Prostate gland (tissue), 2 donors: Measurements from ENCODE around the gene IMPACT.

ENCODE experiments used
- POLR2A ChIP-seq: fragments of 450-650 bp; IDR thresholded peaks from one replicate; pipeline ENCODE4 v1.6.1; 2016; ENCODE audit warnings: antibody characterized with exemption, mild to moderate bottlenecking
- POLR2AphosphoS5 ChIP-seq: sonication (generic); formaldehyde crosslinking; IDR thresholded peaks from one replicate; pipeline ENCODE4 v1.6.1; 2017; ENCODE audit warnings: antibody characterized with exemption
- TF ChIP-seq, protein P1 (sequence below), 4 experiments: fragments of 200-600 bp in 2 of 4; fragments of 450-650 bp in 2 of 4; sonication (generic) in 2 of 4; IDR thresholded peaks; 1 replicate in 3 of 4; 2 replicates in 1 of 4; pipeline ENCODE4 v1.5.1; 2016 to 2019; ENCODE audit warnings: antibody characterized with exemption in 4 of 4, mild to moderate bottlenecking in 2 of 4, moderate library complexity in 2 of 4

DNA sequence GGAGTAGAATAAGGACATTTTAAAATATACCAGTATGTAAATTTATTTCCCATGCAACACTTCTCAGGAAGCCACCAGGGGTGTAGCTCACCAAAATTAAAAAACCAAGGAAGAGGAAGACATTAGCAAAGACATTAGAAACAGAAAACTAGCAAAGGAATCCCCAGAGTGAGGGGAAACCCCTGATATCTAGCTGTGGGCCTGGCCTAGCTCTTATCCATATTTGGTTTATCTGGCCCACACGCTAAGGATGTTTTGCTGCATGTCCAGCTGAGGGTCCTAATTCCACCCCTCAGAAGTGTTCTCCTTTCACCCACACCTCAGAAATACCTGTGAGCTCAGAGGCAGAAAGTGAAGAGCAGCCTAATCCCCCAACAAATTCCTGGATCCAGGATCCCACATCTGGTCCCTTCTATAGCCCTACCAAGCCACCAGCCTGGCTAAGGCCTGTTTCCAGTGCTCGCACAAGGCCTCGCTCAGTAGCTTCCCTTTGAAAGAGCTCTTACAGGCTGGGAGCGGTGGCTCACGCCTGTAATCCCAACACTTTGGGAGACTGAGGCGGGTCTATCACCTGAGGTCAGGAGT lies 46.2 kb upstream of the IMPACT start:
- TF ChIP-seq, protein P1, sequence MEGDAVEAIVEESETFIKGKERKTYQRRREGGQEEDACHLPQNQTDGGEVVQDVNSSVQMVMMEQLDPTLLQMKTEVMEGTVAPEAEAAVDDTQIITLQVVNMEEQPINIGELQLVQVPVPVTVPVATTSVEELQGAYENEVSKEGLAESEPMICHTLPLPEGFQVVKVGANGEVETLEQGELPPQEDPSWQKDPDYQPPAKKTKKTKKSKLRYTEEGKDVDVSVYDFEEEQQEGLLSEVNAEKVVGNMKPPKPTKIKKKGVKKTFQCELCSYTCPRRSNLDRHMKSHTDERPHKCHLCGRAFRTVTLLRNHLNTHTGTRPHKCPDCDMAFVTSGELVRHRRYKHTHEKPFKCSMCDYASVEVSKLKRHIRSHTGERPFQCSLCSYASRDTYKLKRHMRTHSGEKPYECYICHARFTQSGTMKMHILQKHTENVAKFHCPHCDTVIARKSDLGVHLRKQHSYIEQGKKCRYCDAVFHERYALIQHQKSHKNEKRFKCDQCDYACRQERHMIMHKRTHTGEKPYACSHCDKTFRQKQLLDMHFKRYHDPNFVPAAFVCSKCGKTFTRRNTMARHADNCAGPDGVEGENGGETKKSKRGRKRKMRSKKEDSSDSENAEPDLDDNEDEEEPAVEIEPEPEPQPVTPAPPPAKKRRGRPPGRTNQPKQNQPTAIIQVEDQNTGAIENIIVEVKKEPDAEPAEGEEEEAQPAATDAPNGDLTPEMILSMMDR (IDR thresholded peaks at IDR 0.05): no peak
- TF ChIP-seq POLR2A: no peak
- TF ChIP-seq POLR2AphosphoS5: no peak
